Heart right ventricle (tissue), 16 donors: ENCODE results near the gene AGBL1. TPM values are rescaled to one million over a fixed set of nuclear protein-coding genes. Genes with fewer than 3 reads are reported as not detected.
A peak's percentile ranks its signal among the peaks of the same experiment; 100 is the strongest.

Experiments
- ATAC-seq, 8 donors: fragments of 200-7000 bp; cut with Tn5 transposase; one replicate each; pipeline ENCODE4 v1.9.1; 2020; ENCODE audit warnings: mild to moderate bottlenecking in 8 of 8, moderate library complexity in 8 of 8, moderate number of reproducible peaks in 1 of 8
- DNase-seq, 2 donors: peaks; one replicate each; pipeline ENCODE4 v3.0.0-alpha.2; 2020
- H3K27ac ChIP-seq, 10 donors: fragments of 200-600 bp; sonication (generic) in 2 of 10; one replicate each; pipeline versions ENCODE4 v1.5.0 to v1.8.0; 2020 to 2022; ENCODE audit warnings: mild to moderate bottlenecking in 3 of 10
- H3K27me3 ChIP-seq, 7 donors: fragments of 200-600 bp; one replicate each; pipeline ENCODE4 v1.8.0; 2021 to 2022; ENCODE audit warnings: mild to moderate bottlenecking in 2 of 7
- H3K36me3 ChIP-seq, 9 donors: fragments of 200-600 bp; sonication (generic) in 1 of 9; one replicate each; pipeline versions ENCODE4 v1.5.0 to v1.8.0; 2020 to 2022; ENCODE audit warnings: mild to moderate bottlenecking in 2 of 9
- H3K4me1 ChIP-seq, 9 donors: fragments of 200-600 bp; sonication (generic) in 1 of 9; one replicate each; pipeline versions ENCODE4 v1.5.0 to v1.8.0; 2020 to 2022; ENCODE audit warnings: mild to moderate bottlenecking in 4 of 9
- H3K4me3 ChIP-seq, 10 donors: fragments of 200-600 bp; sonication (generic) in 2 of 10; one replicate each; pipeline versions ENCODE4 v1.5.0 to v1.8.0; 2020 to 2022; ENCODE audit warnings: mild to moderate bottlenecking in 7 of 10, moderate library complexity in 2 of 10
- H3K9me3 ChIP-seq, 11 donors: fragments of 200-600 bp in 10 of 11; sonication (generic) in 2 of 11; one replicate each; pipeline versions ENCODE4 v1.5.0 to v1.8.0; 2013 to 2022; ENCODE audit warnings: mild to moderate bottlenecking in 2 of 11, control low read depth in 1 of 11, moderate library complexity in 1 of 11
- WGBS, 2 donors: extraction: QIAGEN DNeasy Blood & Tissue Kit; methylation state at CpG; one replicate each; pipeline ENCODE4 v1.1.7; 2013; ENCODE audit warnings: inconsistent platforms in 1 of 2; 5-methylcytosine and 5-hydroxymethylcytosine counted together
- intact Hi-C, 10 donors: fragments of 100-400 bp; cut with DNase I; formaldehyde crosslinking; loops; one replicate each; pipeline versions ENCODE4 v1.11.1 to v1.14.2; 2022
- polyA plus RNA-seq, 2 donors: library from polyadenylated mRNA; stranded (reverse); fragments of 200-250 nt; gene quantifications; one replicate each; pipeline ENCODE4 v1.2.3, GENCODE V29; 2013
- total RNA-seq, 10 donors: library from RNA; stranded (reverse); fragmentation: NEBNext Ultra II Directional in 3 of 10; extraction: Animal tissue kit (Norgen Biotek cat#: 25700) in 3 of 10; gene quantifications; one replicate each; pipeline versions ENCODE4 v1.2.1 to v1.2.4, GENCODE V29; 2021 to 2023
- TF ChIP-seq, protein P1 (sequence below), 9 donors: fragments of 200-600 bp; sonication (generic) in 2 of 9; IDR thresholded peaks; one replicate each; pipeline versions ENCODE4 v1.5.0 to v1.8.0; 2021 to 2022; ENCODE audit warnings: antibody characterized with exemption in 9 of 9, mild to moderate bottlenecking in 5 of 9, moderate library complexity in 1 of 9
- donor health status: Arrhythmogenic right ventricular cardiomyopathy.
- donor health status: ischemic (EF 13 %, LVEDD 7.1; RV severe dilation, severe dysfunction).
- donor health status: healthy with polysubstance abuse.
- donor health status: DM: no; HTN: yes; CAD: no.
- donor health status: DM: no; HTN: no; CAD: no.
- donor health status: ischemic (EF 25% LVEDD 6.9; RV normal size, moderate dysfunction).
- donor health status: ischemic (EF 25% LVEDD 5.7; RV mildly dilated, moderate dysfunction).
- donor health status: healthy.
- donor health status: DM: yes; HTN: yes; CAD: no.
- donor health status: Ischemic cardiomyopathy.
- donor health status: ischemic (EF 35%, LVEDD 5.7; RV mildly dilated, moderate dysfunction).
- donor health status: nonischemic (EF 11% LVEDD 7.7; RV severe dilation, severe dysfunction).
- donor health status: DM: yes; HTN: yes; CAD: no.
- donor health status: PGD.
- donor health status: ischemic (EF 29% LVEDD 5.4; RV normal size, mild dysfunction).
- donor health status: nonischemic (EF 23%, LVEDD 6.1; RV moderate dilation, normal function).

AGBL1 gene
- total and polyA plus RNA-seq, 12 donors = 0.02 to 0.13 (median 0.09) TPM; not detected in 7

DNA sequence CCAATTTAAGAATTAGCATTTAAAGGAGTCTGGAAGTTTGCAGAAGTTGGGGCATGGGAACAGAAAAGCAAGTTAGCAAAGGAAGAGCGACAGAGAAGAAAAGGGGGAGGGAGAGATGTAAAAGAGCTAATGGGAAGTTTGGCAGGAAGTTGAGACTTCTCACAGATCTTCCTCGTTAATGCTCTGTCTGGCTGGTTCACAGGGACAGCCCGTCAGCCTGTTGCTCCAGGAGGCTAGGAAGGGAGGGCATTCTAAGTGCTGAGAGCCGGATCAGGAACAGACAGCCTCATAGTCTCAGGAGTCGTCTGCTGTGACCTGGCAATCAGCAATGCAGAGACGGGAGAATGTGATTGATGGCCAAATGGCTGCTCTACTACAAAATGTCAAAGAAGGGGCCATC, 150.3 kb downstream of the AGBL1 start:
- intact Hi-C loops = loop anchor here in 2 of 10 donors (10.0 kb wide), 2 partner anchors 385 to 515 kb away; no protein-coding TSS in a partner anchor
- TF ChIP-seq, protein P1, sequence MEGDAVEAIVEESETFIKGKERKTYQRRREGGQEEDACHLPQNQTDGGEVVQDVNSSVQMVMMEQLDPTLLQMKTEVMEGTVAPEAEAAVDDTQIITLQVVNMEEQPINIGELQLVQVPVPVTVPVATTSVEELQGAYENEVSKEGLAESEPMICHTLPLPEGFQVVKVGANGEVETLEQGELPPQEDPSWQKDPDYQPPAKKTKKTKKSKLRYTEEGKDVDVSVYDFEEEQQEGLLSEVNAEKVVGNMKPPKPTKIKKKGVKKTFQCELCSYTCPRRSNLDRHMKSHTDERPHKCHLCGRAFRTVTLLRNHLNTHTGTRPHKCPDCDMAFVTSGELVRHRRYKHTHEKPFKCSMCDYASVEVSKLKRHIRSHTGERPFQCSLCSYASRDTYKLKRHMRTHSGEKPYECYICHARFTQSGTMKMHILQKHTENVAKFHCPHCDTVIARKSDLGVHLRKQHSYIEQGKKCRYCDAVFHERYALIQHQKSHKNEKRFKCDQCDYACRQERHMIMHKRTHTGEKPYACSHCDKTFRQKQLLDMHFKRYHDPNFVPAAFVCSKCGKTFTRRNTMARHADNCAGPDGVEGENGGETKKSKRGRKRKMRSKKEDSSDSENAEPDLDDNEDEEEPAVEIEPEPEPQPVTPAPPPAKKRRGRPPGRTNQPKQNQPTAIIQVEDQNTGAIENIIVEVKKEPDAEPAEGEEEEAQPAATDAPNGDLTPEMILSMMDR (IDR thresholded peaks at IDR 0.05) = no peak
- H3K27ac ChIP-seq = no peak overlapping the region
- H3K9me3 ChIP-seq = no peaks in the 10 kb centered on the region
- peaks cover 0 to 6% (median 0%) of the 10 kb centered on the region in 9 donors for H3K4me1 ChIP-seq
- DNase-seq = no peak
- H3K4me3 ChIP-seq = no peak overlapping the region
- 10 to 12% methylated on average over 6 of the region's 6 CpGs for WGBS, 2 donors
- H3K36me3 ChIP-seq = no peaks in the 10 kb centered on the region
- no peak for ATAC-seq
- peaks cover 0 to 71% (median 33%) of the 10 kb centered on the region in 7 donors for H3K27me3 ChIP-seq

DNA sequence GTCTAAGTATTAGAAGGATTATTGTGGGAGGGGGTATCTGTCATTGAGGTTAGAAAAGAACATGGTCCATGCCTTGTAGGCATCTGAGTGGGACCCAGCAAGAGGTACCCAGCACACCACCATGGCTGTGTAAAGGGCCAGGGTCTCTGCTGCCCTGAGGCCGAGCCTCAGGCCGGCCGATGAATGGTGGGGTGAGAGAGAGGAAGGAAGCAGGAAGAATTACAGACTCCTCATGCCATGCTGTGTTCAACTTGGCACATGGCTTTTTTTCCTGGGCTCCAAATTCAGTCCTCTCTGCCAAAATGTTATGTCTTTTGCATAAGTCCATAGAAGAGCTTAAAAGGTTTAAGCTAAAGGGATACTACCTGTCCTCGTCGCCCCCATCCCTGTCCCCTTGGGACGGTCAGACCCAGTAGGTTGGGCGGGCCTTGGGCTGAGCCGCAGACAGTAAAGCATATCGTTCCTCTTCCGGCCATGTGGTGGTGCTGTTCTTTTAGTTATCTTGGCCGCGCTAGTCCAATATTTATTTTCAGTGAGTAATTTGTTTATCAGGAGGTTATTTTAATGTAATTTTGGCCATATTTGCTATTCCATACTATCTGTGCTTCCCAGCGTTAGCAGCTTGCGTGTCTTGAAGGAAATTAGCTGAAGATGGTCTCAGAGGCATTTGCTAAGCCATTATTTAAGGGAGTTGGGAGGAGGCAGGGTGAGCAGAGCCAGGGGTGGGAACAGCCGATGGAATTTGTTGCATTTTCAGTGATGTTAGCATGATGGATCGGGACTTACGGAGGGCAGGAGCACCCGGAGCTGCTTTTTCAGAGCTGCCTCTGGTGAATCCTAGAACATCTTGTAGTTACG, 152.4 kb downstream of the AGBL1 start:
- H3K9me3 ChIP-seq = no peaks in the 10 kb centered on the region
- peak overlapping the region in 2 of 10 donors; percentile 16 to 23 for H3K4me3 ChIP-seq
- DNase-seq = peak in 1 of 2 donors; percentile 6
- peak in 4 of 8 donors; percentile 41 to 70 (median 57) for ATAC-seq
- H3K27me3 ChIP-seq = peaks cover 0 to 69% (median 40%) of the 10 kb centered on the region in 7 donors
- TF ChIP-seq, protein P1 (IDR thresholded peaks at IDR 0.05) = peak in 8 of 9 donors; percentile 37 to 69 (median 62)
- H3K4me1 ChIP-seq = peaks cover 0 to 6% (median 0%) of the 10 kb centered on the region in 9 donors
- no peak overlapping the region for H3K27ac ChIP-seq
- intact Hi-C loops = loop anchor here in 2 of 10 donors (10.0 kb wide), 2 partner anchors 383 to 513 kb away; no protein-coding TSS in a partner anchor
- 3 to 4% methylated on average over 19 of the region's 19 CpGs for WGBS, 2 donors
- no peaks in the 10 kb centered on the region for H3K36me3 ChIP-seq

DNA sequence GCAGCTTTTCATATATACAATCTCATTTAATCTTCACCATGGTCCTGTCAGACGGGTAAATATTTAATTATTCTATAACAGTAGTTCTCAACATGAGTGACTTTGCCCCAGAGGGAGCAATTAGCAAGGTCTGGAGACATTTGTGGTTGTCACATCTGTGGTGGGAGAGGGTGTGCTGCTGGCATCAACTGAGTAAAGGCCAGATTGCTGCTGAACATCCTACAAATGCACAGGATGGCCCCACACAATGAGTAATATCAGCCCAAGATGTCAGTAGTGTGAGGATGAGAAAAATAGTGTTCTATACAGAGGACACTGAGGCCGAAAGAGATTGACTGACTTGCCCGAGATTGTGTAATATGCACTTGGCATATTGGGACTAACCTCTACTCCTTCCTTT, 156.0 kb downstream of the AGBL1 start:
- H3K36me3 ChIP-seq = no peaks in the 10 kb centered on the region
- intact Hi-C loops = loop anchor here in 2 of 10 donors (10.0 kb wide), 2 partner anchors 379 to 509 kb away; no protein-coding TSS in a partner anchor
- no peaks in the 10 kb centered on the region for H3K9me3 ChIP-seq
- peaks cover 0 to 50% (median 33%) of the 10 kb centered on the region in 7 donors for H3K27me3 ChIP-seq
- no peak overlapping the region for H3K4me3 ChIP-seq
- WGBS, 2 donors = 70 to 79% methylated on average over 3 of the region's 3 CpGs
- DNase-seq (no peak), ATAC-seq (no peak)
- H3K4me1 ChIP-seq = peaks cover 0 to 6% (median 0%) of the 10 kb centered on the region in 9 donors
- TF ChIP-seq, protein P1 (IDR thresholded peaks at IDR 0.05) = no peak
- H3K27ac ChIP-seq = no peak overlapping the region

- TF ChIP-seq, protein P1 (IDR thresholded peaks at IDR 0.05) = no peak
- H3K36me3 ChIP-seq = no peaks in the 10 kb centered on the region
- H3K27ac ChIP-seq = no peak overlapping the region
- H3K27me3 ChIP-seq = peaks cover 0 to 42% (median 30%) of the 10 kb centered on the region in 7 donors
- no peak overlapping the region for H3K4me3 ChIP-seq
- H3K9me3 ChIP-seq = peaks cover 0 to 6% (median 0%) of the 10 kb centered on the region in 11 donors
- no peak for DNase-seq
- no peak for ATAC-seq
- intact Hi-C loops = loop anchor here in 2 of 10 donors (10.0 kb wide), 2 partner anchors 378 to 508 kb away; no protein-coding TSS in a partner anchor
- 17 to 23% methylated on average over 12 to 15 of the region's 15 CpGs for WGBS, 2 donors
- peaks cover 0 to 6% (median 0%) of the 10 kb centered on the region in 9 donors for H3K4me1 ChIP-seq
Measured at GRCh38 chr15:86236356-86237110, 156.9 kb downstream of the AGBL1 start.
